ENCODE results near the gene ZNFX1.

DNA sequence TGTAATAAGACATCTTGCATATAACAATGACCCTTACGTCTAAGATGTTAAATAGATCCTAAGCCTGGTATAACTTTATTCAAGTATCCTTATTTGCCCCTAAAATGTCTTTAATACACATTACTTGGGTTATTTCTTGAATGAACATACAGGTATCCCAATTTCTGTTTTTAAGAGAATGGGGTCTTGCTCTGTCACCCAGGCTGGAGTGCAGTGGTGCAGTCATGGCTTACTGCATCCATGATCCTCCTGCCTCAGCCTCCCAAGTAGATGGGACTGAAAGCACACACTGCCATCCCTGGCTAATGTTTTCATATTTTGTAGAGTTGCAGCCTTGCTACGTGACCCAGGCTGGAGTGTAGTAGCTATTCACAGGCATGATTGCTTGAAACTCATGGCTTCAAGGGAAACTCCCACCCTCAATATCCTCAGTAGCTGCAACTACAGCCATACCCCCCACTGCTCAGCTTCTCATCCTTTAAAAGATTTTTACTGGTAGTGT lies 10.4 kb upstream of the ZNFX1 start:
- TF ChIP-seq GATA2 (IDR thresholded peaks at IDR 0.05; ENCODE audit: low read depth, low read length) (no peak), GATA3 (IDR thresholded peaks at IDR 0.05; ENCODE audit: low read depth, low read length) (no peak)
